WI38 (cell line): Measurements from ENCODE around the gene GVQW3.

Experiments used
- H3K4me3 ChIP-seq: 2 replicates; pipeline ENCODE4 v1.5.1; 2011; ENCODE audit warnings: low read depth, mild to moderate bottlenecking, control low read depth, low read length
- TF ChIP-seq, protein P1 (sequence below): IDR thresholded peaks from 2 replicates; pipeline ENCODE4 v1.5.1; 2012; ENCODE audit warnings: low read depth, mild to moderate bottlenecking, control low read depth, low read length

The GVQW3 gene

DNA sequence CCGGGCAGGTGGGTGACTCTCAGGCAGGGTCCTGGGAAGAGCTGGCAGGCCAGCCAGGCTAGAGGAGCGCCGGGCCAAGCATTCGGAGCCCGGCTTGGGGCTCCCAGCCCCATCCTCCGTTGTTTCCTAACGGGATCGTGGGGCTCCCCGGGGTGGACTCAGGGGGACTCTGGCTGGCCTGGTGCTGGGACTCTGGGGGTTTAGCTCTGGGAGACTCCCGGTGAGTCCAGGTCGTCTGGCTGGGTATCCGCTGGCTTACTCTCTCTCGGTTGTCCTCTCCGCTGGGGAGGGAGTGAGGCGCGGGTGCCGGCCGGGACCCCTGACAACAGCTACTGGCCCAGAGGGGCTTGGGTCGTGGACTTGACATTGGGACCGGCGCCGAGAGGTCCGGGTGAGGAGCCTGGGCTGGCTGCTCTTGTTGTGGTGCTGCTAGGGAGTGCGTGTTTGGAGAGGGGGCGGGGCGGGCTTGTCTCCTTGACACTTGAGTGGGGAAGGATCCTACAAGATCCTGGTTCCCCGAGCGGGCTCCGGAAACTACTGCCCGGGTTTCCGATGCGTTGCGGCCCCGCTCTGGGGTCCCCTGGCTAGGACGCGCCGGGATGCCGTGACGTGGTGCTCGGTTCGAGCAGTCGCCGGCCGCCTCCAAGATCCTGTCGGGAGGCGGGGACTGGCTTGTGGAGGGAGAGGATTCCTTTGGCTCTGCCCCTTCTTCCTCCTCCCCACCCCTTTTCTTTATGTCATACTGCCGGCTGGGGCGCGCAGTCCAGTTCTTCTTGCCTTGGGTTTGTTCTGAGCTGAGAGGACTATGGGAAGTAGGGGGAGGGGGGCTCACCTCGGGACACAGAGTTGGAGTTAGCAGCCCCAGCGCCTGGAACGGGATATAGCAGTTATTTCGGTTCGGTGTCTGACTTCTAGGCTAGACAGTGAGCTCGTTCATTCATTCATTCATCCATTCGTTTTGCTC is 64.3 kb downstream of the GVQW3 start:
- TF ChIP-seq, protein P1, sequence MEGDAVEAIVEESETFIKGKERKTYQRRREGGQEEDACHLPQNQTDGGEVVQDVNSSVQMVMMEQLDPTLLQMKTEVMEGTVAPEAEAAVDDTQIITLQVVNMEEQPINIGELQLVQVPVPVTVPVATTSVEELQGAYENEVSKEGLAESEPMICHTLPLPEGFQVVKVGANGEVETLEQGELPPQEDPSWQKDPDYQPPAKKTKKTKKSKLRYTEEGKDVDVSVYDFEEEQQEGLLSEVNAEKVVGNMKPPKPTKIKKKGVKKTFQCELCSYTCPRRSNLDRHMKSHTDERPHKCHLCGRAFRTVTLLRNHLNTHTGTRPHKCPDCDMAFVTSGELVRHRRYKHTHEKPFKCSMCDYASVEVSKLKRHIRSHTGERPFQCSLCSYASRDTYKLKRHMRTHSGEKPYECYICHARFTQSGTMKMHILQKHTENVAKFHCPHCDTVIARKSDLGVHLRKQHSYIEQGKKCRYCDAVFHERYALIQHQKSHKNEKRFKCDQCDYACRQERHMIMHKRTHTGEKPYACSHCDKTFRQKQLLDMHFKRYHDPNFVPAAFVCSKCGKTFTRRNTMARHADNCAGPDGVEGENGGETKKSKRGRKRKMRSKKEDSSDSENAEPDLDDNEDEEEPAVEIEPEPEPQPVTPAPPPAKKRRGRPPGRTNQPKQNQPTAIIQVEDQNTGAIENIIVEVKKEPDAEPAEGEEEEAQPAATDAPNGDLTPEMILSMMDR: no peak
- peak overlapping the region; percentile 91 for H3K4me3 ChIP-seq

DNA sequence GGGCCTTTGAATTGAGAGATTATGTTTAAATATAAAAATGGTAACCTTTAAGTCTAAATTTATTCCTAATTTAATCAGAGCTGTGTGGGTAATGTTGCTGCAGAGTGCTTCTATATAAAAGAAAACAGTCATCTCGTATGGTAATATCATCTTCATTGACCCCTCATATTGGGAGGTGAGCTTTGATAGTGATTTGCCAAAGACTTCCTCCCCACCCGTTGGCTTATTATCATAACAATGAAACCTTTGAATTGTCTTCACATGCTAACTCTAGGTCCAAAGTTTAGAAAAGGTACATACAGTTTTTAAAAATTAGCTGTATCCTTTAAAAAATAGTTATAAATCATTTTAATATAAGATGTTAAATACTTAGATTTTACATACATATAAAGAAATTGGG is 67.4 kb downstream of the GVQW3 start:
- TF ChIP-seq, protein P1: no peak
- no peak overlapping the region for H3K4me3 ChIP-seq

DNA sequence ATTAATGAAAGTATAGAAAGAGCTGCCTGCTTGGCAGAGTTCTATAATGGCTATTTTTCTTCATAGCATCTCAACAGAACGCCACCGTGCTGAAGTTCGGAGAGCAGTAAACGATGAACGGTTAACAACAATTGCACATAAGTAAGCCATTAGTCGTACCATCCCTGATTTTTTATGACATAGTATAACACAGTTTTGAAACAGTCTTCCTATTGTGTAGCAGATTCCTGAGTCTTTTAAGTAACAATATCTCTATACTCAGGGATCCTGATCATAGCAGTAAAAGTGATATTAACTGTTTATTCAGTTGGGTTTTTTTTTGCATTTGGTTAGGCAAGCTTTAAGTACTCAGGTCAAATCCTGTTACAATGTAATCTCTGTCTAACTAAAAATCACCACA is 72.1 kb downstream of the GVQW3 start:
- no peak overlapping the region for H3K4me3 ChIP-seq
- TF ChIP-seq, protein P1: no peak

DNA sequence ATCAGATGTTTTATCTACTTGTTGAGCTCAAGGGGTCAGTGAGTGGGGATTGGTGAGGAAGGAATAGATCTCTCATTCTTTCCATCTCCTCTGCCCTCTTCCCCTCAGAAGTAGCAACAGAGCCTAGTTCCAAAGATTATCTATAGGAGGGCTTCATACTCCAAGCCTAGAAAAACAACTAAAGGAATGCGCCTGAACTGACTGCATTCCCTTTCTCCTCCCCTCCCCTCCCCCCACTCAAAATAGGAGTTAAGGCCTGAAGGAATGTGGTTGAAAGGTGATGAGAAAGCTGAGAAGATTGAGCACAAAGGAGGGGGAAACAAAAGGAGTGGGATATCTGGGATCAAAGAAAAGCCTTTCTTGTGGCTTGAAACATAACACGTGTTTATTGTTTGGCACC is 74.2 kb downstream of the GVQW3 start:
- H3K4me3 ChIP-seq: no peak overlapping the region
- TF ChIP-seq, protein P1: no peak

DNA sequence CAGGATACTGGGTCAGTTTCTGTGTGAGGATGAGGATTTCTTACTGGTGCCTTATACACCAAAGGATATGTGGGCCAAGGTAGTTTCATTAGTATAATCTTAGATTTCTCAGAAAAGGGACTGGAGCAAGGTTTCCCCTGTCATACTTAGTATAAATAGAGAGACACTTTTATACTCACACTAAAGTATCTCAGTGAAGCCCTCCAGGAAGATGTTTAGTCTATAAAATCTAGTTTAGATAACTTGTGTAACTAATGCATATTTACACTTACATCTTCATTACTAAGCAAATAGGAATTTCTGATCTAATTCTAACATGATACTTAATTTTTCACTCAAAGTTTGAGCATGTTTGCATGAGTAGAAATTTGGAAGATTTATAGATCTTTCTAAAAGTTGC is 74.8 kb downstream of the GVQW3 start:
- no peak overlapping the region for H3K4me3 ChIP-seq
- TF ChIP-seq, protein P1: no peak

DNA sequence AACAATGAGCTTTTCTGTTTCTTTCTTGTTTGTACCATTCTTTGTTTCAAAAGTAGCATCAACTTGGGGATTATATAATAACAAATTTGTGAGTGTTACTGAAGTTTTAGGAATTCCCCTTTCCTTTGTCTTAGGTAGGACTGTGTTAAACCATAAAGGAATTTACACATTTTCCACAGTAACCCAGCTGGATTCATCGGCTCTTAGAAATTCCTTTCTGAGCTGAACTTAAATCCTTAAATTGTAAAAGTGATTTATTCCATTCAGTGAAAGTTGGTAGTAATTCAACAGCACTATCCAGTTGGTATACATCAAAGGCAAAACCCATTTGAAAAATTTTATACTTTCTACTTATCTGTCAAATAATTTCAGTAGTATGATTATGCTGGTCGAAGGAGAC is 75.4 kb downstream of the GVQW3 start:
- no peak overlapping the region for H3K4me3 ChIP-seq
- TF ChIP-seq, protein P1: no peak
